Loucy (cell line): ENCODE results near the gene GNAO1.

Experiments
- H2AFZ ChIP-seq: fragments of 200-600 bp; sonication (generic); 2 replicates; pipeline ENCODE4 v1.6.0; 2016; ENCODE audit warnings: antibody characterized with exemption, mild to moderate bottlenecking, low read length, moderate library complexity
- H3F3A ChIP-seq: fragments of 200-600 bp; 2 replicates; pipeline ENCODE4 v1.6.0; 2016; ENCODE audit warnings: antibody characterized with exemption, low read depth, mild to moderate bottlenecking
- H3K27me3 ChIP-seq: fragments of 200-600 bp; sonication (generic); 2 replicates; pipeline ENCODE4 v1.6.1; 2014; ENCODE audit warnings: low read length, mild to moderate bottlenecking; ENCODE audit not compliant: insufficient read depth, poor library complexity, severe bottlenecking
- H3K36me3 ChIP-seq: fragments of 200-600 bp; sonication (generic); 2 replicates; pipeline ENCODE4 v1.6.1; 2016; ENCODE audit warnings: low read length; ENCODE audit not compliant: insufficient read depth
- H3K4me1 ChIP-seq: fragments of 200-600 bp; sonication (generic); 2 replicates; pipeline ENCODE4 v1.5.1; 2014; ENCODE audit warnings: low read length, mild to moderate bottlenecking; ENCODE audit not compliant: insufficient read depth, poor library complexity, severe bottlenecking
- H3K4me2 ChIP-seq: fragments of 200-600 bp; sonication (generic); 2 replicates; pipeline ENCODE4 v1.6.0; 2014; ENCODE audit warnings: antibody characterized with exemption, low read length, low read depth, mild to moderate bottlenecking; ENCODE audit not compliant: poor library complexity, severe bottlenecking
- H3K4me3 ChIP-seq: fragments of 200-600 bp; sonication (generic); 2 replicates; pipeline ENCODE4 v1.5.1; 2014; ENCODE audit warnings: low read length, mild to moderate bottlenecking, mixed read lengths; ENCODE audit not compliant: poor library complexity, severe bottlenecking
- H3K79me2 ChIP-seq: fragments of 200-600 bp; sonication (generic); 2 replicates; pipeline ENCODE4 v1.6.1; 2014; ENCODE audit warnings: low read length; ENCODE audit not compliant: insufficient read depth
- H3K9ac ChIP-seq: fragments of 200-600 bp; sonication (generic); 2 replicates; pipeline ENCODE4 v1.6.0; 2014; ENCODE audit warnings: mild to moderate bottlenecking, low read depth, low read length, moderate library complexity; ENCODE audit not compliant: poor library complexity, severe bottlenecking
- H3K9me2 ChIP-seq: fragments of 200-600 bp; sonication (generic); replicated peaks from 2 replicates; pipeline ENCODE4 v1.6.1; 2016; ENCODE audit warnings: low read depth, low read length, mixed read lengths
- H3K9me3 ChIP-seq: fragments of 200-600 bp; sonication (generic); 2 replicates; pipeline ENCODE4 v1.6.1; 2014; ENCODE audit warnings: mild to moderate bottlenecking, antibody characterized with exemption, low read length, low read depth; ENCODE audit not compliant: insufficient read depth
- H4K20me1 ChIP-seq: fragments of 200-600 bp; sonication (generic); 2 replicates; pipeline ENCODE4 v1.6.0; 2014; ENCODE audit warnings: antibody characterized with exemption, low read length, mild to moderate bottlenecking; ENCODE audit not compliant: insufficient read depth, poor library complexity, severe bottlenecking
- CTCF ChIP-seq: fragments of 200-600 bp; sonication (generic); conservative IDR thresholded peaks from 2 replicates; pipeline ENCODE4 v1.5.1; 2014; ENCODE audit warnings: mild to moderate bottlenecking, antibody characterized with exemption, low read length
- EZH2phosphoT487 ChIP-seq: fragments of 200-600 bp; IDR thresholded peaks from 2 replicates; pipeline ENCODE4 v1.6.1; 2018; ENCODE audit warnings: antibody characterized with exemption, mild to moderate bottlenecking, moderate library complexity, borderline replicate concordance

Gene GNAO1

GRCh38 chr16:56298948-56299596 is 107.8 kb downstream of the GNAO1 start:
- Histone ChIP-seq H3K9me3 (no peaks in the 10 kb centered on the region), H3K4me1 (peaks cover 5% of the 10 kb centered on the region), H3K9ac (no peak overlapping the region), H3K4me3 (no peak overlapping the region), H4K20me1 (no peaks in the 10 kb centered on the region), H3K36me3 (no peaks in the 10 kb centered on the region), H3F3A (no peaks in the 10 kb centered on the region), H3K79me2 (no peaks in the 10 kb centered on the region), H3K9me2 (no peaks in the 10 kb centered on the region), H3K27me3 (no peaks in the 10 kb centered on the region), H3K4me2 (no peak overlapping the region), H2AFZ (no peak overlapping the region)
- TF ChIP-seq EZH2phosphoT487 (no peak), CTCF (no peak)

GRCh38 chr16:56300242-56300623 is 108.9 kb downstream of the GNAO1 start:
- TF ChIP-seq EZH2phosphoT487 (no peak), CTCF (no peak)
- Histone ChIP-seq H3K9me3 (no peaks in the 10 kb centered on the region), H3K9me2 (no peaks in the 10 kb centered on the region)

GRCh38 chr16:56300891-56301850 is 109.9 kb downstream of the GNAO1 start:
- H3F3A ChIP-seq: no peaks in the 10 kb centered on the region
- no peak overlapping the region for H2AFZ ChIP-seq
- no peak overlapping the region for H3K4me2 ChIP-seq
- H3K9ac ChIP-seq: no peak overlapping the region
- TF ChIP-seq CTCF: no peak
- H3K9me2 ChIP-seq: no peaks in the 10 kb centered on the region
- H4K20me1 ChIP-seq: no peaks in the 10 kb centered on the region
- no peaks in the 10 kb centered on the region for H3K27me3 ChIP-seq
- peaks cover 5% of the 10 kb centered on the region for H3K4me1 ChIP-seq
- H3K79me2 ChIP-seq: no peaks in the 10 kb centered on the region
- H3K9me3 ChIP-seq: no peaks in the 10 kb centered on the region
- H3K4me3 ChIP-seq: no peak overlapping the region
- H3K36me3 ChIP-seq: no peaks in the 10 kb centered on the region

More at GRCh38 chr16:56300242-56300623, 108.9 kb downstream of the GNAO1 start:
- Histone ChIP-seq H3K9ac (no peak overlapping the region), H3F3A (no peaks in the 10 kb centered on the region), H3K4me3 (no peak overlapping the region), H3K36me3 (no peaks in the 10 kb centered on the region), H3K27me3 (no peaks in the 10 kb centered on the region), H3K79me2 (no peaks in the 10 kb centered on the region), H2AFZ (no peak overlapping the region), H4K20me1 (no peaks in the 10 kb centered on the region), H3K4me1 (peaks cover 5% of the 10 kb centered on the region), H3K4me2 (no peak overlapping the region)
